Osteocyte (in vitro differentiated cells): ENCODE results near the gene VPS26C. TPM values are rescaled to one million over a fixed set of nuclear protein-coding genes. Genes with fewer than 3 reads are reported as not detected.

Source experiments
- DNase-seq: peaks from one replicate; pipeline ENCODE4 v3.0.0; 2021; ENCODE audit warnings: mixed read lengths; ENCODE audit not compliant: unreplicated experiment; ENCODE audit errors: extremely low spot score
- H3K27ac Mint-ChIP-seq: one replicate; pipeline ENCODE4 v1.8.0; 2021; ENCODE audit warnings: mild to moderate bottlenecking, mixed read lengths; ENCODE audit not compliant: unreplicated experiment
- H3K27me3 Mint-ChIP-seq: one replicate; pipeline ENCODE4 v1.8.0; 2021; ENCODE audit warnings: mixed read lengths; ENCODE audit not compliant: unreplicated experiment
- H3K36me3 Mint-ChIP-seq: one replicate; pipeline ENCODE4 v1.8.0; 2021; ENCODE audit warnings: mixed read lengths; ENCODE audit not compliant: unreplicated experiment
- H3K4me1 Mint-ChIP-seq: one replicate; pipeline ENCODE4 v1.8.0; 2021; ENCODE audit warnings: mixed read lengths; ENCODE audit not compliant: unreplicated experiment
- H3K4me3 Mint-ChIP-seq: one replicate; pipeline ENCODE4 v1.8.0; 2021; ENCODE audit warnings: mild to moderate bottlenecking, moderate library complexity, mixed read lengths; ENCODE audit not compliant: unreplicated experiment
- H3K9me3 Mint-ChIP-seq: one replicate; pipeline ENCODE4 v1.8.0; 2021; ENCODE audit warnings: mixed read lengths; ENCODE audit not compliant: unreplicated experiment
- total RNA-seq: library from RNA; stranded (reverse); gene quantifications from 2 replicates; pipeline ENCODE4 v1.2.1, GENCODE V29; 2021
- TF ChIP-seq, protein P1 (sequence below): fragments of 200-600 bp; sonication (generic); IDR thresholded peaks from 2 replicates; pipeline ENCODE4 v1.5.0; 2021; ENCODE audit warnings: antibody characterized with exemption, mild to moderate bottlenecking, moderate library complexity

VPS26C gene
- total RNA-seq, 1 donor from 2014 or later, result 51.6 TPM

DNA sequence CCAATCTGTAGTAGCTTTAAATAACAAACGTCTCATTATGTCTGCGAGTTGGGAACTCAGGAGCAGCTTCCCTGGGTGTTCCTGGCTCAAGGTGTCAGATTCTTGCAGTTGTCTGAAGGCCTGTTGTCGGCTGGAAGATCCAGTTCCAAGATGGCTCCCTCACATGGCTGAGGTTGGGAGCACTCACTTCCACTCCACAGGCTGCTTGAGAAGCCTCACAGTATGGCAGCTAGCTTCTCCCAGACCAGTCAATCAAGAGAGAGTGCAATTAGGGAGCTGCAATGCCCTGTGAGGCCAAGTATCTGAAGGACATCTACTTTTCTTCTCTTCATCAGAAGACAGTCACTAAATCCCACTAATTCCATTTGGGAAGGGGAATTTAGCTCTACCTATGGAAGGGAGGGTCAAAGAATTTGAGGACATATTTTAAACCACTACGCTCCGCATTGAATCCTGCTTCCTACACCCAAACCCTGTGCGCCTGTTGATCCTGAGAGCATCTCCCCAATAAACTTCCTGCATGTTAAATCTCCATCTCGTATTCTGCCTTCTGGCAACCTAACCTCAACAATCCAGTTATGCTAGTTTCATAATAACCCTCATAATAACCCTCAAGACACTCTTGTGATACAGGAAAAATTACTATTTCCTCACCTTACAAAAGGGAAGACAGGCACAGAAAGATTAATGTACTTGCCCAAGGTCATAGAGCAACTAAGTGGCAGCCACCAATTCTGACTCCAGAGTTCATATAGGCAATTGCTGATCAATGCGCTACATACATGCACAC is 3.6 kb upstream of the VPS26C start:
- Mint-ChIP-seq H3K9me3 (no peaks in the 10 kb centered on the region), H3K27ac (no peak overlapping the region), H3K4me3 (no peak overlapping the region), H3K27me3 (no peaks in the 10 kb centered on the region), H3K36me3 (peaks cover 3% of the 10 kb centered on the region), H3K4me1 (peaks cover 11% of the 10 kb centered on the region)
- TF ChIP-seq, protein P1, sequence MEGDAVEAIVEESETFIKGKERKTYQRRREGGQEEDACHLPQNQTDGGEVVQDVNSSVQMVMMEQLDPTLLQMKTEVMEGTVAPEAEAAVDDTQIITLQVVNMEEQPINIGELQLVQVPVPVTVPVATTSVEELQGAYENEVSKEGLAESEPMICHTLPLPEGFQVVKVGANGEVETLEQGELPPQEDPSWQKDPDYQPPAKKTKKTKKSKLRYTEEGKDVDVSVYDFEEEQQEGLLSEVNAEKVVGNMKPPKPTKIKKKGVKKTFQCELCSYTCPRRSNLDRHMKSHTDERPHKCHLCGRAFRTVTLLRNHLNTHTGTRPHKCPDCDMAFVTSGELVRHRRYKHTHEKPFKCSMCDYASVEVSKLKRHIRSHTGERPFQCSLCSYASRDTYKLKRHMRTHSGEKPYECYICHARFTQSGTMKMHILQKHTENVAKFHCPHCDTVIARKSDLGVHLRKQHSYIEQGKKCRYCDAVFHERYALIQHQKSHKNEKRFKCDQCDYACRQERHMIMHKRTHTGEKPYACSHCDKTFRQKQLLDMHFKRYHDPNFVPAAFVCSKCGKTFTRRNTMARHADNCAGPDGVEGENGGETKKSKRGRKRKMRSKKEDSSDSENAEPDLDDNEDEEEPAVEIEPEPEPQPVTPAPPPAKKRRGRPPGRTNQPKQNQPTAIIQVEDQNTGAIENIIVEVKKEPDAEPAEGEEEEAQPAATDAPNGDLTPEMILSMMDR, result no peak
- DNase-seq, result no peak

GRCh38 chr21:37269481-37269880 is 2.3 kb upstream of the VPS26C start:
- Mint-ChIP-seq H3K27ac (no peak overlapping the region), H3K9me3 (no peaks in the 10 kb centered on the region), H3K27me3 (no peaks in the 10 kb centered on the region), H3K4me1 (peaks cover 23% of the 10 kb centered on the region), H3K36me3 (peaks cover 5% of the 10 kb centered on the region), H3K4me3 (peak overlapping the region; percentile 93)
- TF ChIP-seq, protein P1, result no peak
- DNase-seq, result no peak

DNA sequence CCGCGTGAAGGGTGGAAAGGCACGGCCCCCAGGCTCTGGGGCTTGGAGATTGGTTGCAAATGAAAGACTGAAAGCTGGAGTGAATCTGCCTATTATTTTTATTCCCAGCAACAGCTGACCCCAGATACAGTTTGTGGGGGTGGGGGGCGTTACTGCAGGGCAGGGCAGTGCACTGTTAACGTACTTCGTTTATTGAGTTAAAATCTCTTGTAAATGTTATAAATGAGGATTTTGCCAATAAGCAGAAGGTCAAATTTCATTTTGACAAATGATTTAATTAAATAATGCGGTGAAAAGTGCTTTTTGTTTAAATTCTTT is 1.0 kb upstream of the VPS26C start:
- peak overlapping the region; percentile 99 for H3K27ac Mint-ChIP-seq
- H3K36me3 Mint-ChIP-seq, result peaks cover 5% of the 10 kb centered on the region
- TF ChIP-seq, protein P1, result no peak
- no peaks in the 10 kb centered on the region for H3K27me3 Mint-ChIP-seq
- no peaks in the 10 kb centered on the region for H3K9me3 Mint-ChIP-seq
- no peak for DNase-seq
- H3K4me3 Mint-ChIP-seq, result peak overlapping the region; percentile 93
- H3K4me1 Mint-ChIP-seq, result peaks cover 24% of the 10 kb centered on the region

DNA sequence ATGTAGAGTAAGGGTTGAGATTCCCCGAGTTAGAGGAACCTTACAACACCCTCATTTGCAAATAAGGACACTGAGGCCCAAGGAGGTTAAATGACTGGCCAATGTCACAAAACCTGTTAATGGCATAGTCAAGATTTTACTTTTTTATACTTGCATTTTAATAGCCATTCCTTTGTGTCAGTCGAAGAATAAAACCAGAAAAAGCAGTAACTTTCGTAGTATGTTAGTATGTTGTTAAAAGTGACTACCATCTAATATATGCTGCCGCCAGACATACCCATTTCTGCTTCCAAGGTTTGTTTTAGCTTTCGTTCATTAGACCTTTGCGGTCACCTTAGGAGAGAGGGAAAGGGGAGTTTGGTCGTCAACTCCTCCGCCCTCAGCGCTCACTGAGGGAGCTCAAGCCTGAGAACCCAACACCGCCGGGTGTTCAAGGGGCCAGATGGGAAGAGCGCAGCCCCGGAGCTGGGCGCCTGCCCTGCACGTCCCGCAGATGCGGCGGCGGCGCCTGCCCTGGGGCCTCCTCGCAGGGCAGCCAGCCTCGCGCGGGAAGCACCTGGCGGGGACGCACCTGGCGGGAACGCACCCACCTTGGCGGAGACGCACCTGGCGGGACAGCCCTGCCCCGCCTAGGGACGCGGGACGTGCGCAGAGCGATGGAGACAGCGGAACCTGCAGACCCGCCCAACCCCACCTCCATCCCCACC is 466 bp downstream of the VPS26C start:
- peaks cover 26% of the 10 kb centered on the region for H3K4me1 Mint-ChIP-seq
- H3K36me3 Mint-ChIP-seq, result peaks cover 5% of the 10 kb centered on the region
- no peak for DNase-seq
- H3K27me3 Mint-ChIP-seq, result no peaks in the 10 kb centered on the region
- H3K4me3 Mint-ChIP-seq, result peak overlapping the region; percentile 93
- peak overlapping the region; percentile 99 for H3K27ac Mint-ChIP-seq
- TF ChIP-seq, protein P1, result no peak
- H3K9me3 Mint-ChIP-seq, result no peaks in the 10 kb centered on the region

DNA sequence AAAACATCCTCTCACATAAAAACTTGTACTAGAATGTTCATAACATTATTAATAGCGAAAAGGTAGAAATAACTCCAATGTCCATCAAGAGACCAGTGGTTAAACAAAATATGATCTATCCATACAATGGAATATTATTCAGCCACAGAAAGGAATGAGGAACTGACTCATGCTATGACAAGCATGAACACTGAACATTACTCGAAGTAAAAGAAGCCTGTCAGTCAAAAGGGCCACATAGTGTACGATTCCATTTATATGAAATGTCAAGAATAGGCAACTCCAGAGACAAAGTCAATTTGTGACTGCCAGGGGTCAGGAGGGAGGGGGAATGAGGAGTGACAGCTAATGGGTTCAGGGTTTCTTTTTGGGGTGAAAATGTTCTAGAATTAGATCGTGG is 2.3 kb downstream of the VPS26C start:
- peaks cover 3% of the 10 kb centered on the region for H3K36me3 Mint-ChIP-seq
- no peaks in the 10 kb centered on the region for H3K9me3 Mint-ChIP-seq
- peak overlapping the region; percentile 27 for H3K27ac Mint-ChIP-seq
- no peaks in the 10 kb centered on the region for H3K27me3 Mint-ChIP-seq
- DNase-seq, result no peak
- TF ChIP-seq, protein P1, result no peak
- peaks cover 26% of the 10 kb centered on the region for H3K4me1 Mint-ChIP-seq
- no peak overlapping the region for H3K4me3 Mint-ChIP-seq
